Activated T-helper 1 cell treated with Interleukin-2 at 50 U/mL for 16 hours (primary cell): ENCODE results near the gene GOLGA8O.
"Not testable (repeated sequence)": the region's sequence is repeated elsewhere in the genome, so short reads cannot be mapped to it uniquely, and the experiment has no call there.

Source experiments
- DNase-seq: peaks from one replicate; pipeline ENCODE4 v3.0.0-alpha.2; 2020; ENCODE audit warnings: low read depth

The GOLGA8O gene, protein sequence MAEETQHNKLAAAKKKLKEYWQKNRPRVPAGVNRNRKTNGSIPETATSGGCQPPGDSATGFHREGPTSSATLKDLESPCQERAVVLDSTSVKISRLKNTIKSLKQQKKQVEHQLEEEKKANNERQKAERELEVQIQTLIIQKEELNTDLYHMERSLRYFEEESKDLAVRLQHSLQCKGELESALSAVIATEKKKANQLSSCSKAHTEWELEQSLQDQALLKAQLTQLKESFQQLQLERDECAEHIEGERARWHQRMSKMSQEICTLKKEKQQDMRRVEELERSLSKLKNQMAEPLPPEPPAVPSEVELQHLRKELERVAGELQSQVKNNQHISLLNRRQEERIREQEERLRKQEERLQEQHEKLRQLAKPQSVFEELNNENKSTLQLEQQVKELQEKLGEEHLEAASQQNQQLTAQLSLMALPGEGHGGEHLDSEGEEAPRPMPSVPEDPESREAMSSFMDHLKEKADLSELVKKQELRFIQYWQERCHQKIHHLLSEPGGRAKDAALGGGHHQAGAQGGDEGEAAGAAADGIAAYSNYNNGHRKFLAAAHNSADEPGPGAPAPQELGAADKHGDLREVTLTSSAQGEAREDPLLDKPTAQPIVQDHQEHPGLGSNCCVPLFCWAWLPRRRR

DNA sequence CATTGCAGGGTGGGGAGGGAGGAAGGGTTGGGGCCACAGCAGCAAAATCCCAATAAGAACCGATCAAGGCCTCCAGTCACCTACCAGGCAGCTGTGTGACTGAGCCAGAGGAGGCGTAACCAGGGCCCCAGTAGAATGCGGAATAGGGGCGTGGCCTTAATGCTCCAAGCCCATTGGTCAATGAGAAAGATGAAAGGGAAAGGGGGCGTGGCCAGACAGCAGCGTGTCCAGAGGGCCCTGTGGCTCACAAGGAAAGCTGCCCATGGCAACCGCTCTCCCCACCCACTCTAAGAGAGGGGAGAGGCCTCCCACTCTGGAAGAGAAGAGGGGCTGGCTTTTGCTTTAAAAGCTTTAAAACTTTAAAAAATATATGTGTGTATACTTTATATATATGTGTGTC, at the start of gene GOLGA8O:
TSS of gene GOLGA8O (minus strand) at position 101 of the 400 bp plus-strand sequence. CDS start at position 3, 98 bp downstream.
- not testable (repeated sequence) for DNase-seq

DNA sequence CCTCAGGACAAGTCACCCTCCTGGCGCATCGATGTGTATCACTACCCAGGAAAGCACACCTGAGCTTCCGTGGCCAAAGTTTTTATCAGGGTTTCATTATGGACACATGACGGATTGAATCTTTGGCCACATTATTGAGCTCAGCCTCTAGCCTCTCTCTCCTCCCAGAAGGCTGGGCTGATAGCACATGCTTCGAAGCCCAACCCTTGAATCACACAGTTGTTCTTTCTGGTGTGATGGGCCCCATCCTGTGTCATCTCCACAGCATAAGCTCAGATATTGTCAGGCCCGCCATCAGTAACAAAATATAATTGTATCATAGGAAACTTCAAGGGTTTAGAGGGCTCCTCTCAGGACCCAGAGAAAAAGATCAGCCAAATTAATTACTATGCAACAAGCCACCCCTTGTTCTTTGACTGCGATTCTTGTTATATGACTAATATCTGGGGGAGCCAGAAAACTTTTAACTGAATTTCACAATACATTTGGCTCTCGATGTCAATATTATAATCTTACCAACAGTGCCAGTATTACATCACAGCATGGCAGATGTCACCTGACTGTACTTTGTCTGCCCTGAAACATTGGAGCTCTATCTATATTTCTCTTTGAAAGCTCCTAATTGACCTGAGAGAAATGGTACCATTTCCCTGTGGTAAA, 48.8 kb upstream of the GOLGA8O start:
- not testable (repeated sequence) for DNase-seq

DNA sequence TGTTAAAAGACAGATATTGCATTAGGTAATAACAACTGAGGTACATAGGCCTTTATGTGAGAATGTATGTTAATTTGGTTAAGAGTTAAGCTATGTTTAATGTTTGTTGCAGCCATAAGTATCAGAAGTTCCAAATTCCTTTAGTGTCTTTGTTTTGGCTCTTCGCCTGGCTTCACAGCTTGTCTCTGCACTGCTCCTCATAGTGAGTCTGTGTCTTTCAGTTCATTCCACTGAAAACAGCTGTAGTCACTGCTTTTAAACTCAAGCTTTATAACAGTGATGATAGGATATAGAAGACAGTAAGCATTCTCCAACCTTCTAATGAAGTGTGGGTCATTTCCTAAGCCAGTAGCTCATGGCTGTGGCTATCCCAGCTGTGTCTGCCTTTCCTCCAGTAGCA, 47.5 kb upstream of the GOLGA8O start:
- DNase-seq = not testable (repeated sequence)

DNA sequence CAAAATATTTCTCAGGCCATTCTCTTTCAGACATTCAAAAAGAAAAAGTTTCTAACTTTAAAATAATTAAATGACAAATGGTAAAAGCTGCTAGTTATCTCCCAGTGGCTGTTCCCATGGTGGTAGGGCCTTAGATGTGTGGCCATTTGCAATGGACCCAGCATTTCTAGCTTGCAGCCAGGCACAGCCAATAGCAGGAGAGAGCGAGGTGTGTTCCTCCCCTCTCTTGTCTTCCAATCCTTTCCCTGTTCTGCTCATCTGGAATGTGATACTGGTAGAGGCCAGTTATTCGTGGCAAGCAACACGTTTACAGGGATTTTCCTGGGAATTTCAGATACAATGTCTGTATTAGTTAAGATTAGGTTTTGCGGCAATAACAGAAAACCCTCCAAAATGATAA, 37.3 kb upstream of the GOLGA8O start:
- DNase-seq = not testable (repeated sequence)

DNA sequence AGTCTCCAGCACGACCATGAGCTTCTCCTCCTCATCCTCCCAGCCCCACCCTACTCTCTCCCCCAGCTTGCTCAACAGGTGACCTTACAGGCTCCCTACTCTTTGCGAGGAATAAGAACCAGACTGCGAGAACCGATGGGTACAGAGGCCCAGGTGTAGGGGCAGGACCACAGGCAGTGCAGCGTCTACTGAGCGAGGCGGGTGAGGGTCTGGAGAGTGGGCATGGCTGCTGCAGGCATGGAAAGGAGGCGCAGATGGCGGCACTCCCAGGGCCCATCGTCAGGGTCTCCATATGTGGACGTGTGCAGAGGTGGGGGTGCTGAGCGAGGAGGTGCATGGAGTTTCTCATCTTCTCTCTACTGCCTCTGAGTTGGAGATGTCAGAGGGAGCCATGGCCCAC, 31.0 kb upstream of the GOLGA8O start:
- not testable (repeated sequence) for DNase-seq

DNA sequence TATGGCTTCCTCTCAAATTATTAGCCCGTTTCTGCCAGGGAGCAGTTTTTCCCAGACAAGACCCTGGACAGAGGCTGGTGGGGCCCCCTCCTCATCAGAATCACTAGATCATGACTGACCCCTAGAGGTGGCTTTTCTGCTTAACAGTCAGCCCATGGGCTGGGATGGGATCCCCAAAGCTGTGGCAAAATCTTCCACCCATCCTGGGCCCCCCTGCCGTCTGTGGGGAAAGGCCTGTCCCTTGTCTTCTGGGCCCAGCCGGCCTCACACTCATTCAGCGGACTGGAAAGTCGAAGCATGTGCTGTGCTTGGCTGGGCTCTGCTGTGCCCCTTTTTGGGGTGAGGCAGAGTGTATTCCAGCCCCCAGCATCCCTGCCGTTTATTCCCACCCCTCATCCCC, 27.9 kb upstream of the GOLGA8O start:
- DNase-seq = not testable (repeated sequence)

DNA sequence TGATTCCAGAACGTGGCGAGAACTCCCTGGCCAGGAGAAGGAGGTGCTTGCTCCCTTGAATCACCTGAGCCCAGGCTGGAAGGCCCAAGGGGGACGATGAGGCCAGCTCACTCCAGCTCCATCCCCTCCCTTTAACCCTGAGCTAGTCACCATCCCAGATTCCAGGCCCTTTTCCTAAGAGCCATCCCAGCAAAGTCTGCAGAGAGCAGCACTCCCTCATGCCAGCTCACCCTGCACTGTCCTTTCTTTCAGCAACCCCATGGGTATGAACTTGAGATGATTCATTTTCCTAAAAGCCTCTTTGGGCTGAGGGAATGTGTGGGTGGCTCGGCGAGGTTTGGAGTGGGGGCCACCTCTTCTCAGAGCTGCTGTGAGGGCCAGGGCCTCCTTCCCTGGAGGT, 26.2 kb upstream of the GOLGA8O start:
- not testable (repeated sequence) for DNase-seq

DNA sequence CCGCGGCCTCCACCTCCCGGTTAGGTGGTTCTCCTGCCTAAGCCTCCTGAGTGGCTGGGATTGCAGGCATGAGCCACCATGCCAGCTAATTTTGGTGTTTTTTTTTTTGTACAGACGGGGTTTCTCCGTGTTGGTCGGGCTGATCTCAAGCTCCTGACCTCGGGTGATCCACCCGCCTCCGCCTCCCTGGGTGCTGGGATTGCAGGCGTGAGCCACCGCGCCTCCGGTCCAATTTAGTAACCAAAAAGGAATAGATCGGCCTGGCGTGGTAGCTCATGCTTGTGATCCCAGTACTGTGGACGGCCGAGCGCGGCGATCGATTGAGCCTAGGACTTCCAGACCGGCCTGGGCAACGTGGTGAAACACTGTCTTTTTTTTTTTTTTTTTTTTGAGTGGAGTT, 12.6 kb upstream of the GOLGA8O start:
- DNase-seq = not testable (repeated sequence)

DNA sequence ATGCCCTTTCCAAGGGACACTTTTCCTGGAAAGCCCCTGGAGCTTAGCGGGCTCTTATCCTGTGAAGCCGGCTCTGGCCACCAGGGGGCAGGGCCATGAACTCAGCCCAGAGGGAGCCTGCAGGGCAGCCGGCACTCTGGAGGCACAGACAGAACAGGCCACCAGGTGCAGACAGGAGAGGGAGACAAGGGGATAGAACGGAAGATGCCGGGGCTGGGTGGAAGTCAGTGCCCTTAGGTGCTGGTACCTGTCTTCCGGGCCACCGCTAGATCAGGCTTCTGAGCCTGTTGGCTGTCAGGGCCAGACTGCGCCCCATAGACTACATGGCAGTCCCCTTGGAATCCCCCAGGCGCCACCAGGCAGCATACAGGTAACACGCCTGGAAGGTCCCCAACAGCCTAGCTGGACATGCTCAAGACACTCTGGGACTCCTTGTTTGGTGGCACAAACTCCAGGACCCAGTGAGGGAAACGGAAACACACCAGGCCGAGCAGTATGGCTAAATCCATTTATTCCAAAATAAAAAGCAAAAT, 14.9 kb downstream of the GOLGA8O start:
- not testable (repeated sequence) for DNase-seq

DNA sequence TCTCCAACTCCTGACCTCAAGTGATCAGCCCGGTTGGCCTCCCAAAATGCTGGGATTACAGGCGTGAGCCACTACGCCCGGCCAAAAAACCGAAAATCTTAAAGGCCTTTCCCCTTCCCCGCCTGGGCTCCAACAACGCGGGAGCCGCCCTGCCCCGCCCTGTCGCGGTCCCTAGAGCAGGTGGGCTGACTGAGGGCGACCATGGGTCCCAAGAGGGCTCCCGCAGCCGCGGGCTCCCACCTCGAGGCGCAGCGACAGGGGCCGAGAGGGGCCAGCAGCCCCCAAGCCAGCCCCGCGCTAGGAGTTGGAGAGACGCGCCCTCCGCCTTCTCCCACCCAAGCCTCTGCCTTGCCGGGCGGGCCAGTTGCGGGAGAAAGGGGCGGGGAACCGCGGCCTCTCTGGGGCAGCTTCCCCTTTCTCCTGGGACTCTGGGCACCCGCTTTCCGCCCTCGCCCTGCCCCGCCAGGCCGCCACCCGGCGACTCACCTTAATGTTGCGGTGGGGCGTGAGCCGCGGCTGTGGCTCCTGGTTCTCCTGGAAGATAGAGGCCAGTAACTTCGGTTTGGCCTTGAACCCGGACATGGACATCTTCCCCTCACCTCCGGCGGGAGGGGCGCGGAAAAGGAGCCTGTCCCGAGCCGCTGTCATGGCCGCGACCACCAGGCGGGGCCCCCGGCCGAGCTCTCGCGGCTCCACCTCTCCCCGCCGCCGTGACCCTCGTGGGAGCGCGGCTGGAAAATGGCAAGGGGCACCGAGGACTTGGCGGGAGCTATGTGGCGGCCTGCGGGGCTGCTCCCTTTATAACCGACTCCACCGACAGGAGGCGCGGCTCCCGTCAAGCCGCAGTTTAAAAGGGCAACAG, 21.1 kb downstream of the GOLGA8O start:
- DNase-seq = not testable (repeated sequence)

DNA sequence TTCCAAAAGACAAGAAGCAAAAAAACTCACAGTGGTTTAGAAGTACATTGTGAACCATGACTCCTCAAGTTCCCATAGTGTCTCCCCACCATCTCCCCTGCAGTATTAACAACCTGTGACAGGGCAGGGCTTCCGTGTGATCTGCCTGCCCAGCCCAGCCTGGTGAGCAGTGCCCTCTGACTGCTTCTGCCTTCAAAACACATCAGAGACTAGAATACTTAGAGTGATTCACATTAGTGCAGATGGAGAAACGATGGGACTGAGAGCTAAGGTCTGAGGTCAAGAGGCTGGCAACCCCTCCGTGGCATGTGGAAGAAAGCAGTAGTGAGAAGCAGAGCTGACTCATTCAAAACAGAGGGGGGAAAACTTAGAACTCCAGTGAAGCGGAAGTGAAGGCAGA, 27.8 kb downstream of the GOLGA8O start:
- DNase-seq = not testable (repeated sequence)

DNA sequence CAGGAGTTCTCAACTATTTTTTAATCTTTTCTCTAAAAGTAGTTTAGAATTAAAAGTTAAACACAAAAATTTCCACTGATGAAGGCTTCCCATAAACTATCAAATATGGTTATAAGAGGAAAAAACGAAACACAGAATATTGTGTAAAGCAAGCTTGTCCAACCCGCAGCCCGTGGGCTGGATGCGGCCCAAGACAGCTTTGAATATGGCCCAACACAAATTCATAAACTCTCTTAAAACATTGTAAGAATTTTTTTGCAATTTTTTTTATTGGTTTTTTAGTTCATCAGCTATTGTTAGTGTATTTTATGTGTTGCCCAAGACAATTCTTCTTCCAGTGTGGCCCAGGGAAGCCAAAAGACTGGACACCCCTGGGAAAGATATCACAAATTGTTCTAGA, 28.9 kb downstream of the GOLGA8O start:
- DNase-seq = not testable (repeated sequence)

DNA sequence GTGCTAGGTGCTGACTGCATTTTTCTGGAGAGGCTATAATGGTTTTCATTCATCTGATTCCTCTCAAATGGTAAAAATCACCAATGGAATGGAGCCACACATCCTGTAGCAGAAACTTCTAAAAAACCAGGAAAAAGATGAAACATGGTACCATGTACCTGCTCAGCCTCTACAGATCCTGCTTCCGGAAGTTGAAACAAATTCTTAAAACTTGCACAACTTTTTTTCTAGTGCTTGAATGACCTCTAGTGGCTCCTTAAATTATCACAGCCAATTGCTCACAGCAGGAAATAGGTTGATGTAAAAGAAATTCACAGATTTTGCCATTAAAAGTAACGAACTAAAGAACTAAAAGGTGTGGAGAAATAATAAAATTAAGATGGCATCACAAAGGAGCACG, 47.5 kb downstream of the GOLGA8O start:
- DNase-seq = not testable (repeated sequence)

DNA sequence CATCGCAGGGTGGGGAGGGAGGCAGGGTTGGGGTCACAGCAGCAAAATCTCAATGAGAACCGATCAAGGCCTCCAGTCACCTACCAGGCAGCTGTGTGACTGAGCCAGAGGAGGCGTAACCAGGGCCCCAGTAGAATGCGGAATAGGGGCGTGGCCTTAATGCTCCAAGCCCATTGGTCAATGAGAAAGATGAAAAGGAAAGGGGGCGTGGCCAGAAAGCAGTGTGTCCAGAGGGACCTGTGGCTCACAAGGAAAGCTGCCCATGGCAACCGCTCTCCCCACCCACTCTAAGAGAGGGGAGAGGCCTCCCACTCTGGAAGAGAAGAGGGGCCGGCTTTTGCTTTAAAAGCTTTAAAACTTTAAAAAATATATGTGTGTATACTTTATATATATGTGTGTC, 52.2 kb downstream of the GOLGA8O start, which contains the start of gene GOLGA8K:
TSS of gene GOLGA8K (minus strand) at position 101 of the 400 bp plus-strand sequence. CDS start at position 3, 98 bp downstream.
- not testable (repeated sequence) for DNase-seq

DNA sequence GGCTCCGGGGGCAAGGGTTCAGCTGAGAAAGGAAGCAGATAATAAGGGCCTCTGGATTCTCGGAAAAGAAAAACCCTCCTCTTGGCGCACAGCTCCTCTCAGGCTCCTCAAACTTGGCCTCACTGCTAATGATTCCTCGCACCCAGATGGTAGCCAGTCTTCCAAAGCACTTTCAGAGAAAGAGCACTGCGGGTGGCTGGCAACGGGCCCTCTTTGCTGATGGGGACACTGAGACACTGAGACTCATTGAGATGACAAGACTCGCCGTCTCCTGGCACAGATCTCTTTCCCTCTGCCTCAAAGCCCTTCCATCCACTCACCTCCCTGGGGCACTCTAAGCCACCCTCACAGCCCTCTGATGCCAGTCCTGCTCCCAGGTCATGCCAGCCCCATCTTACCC, 58.9 kb downstream of the GOLGA8O start:
- DNase-seq = not testable (repeated sequence)
